ENCODE results near the gene PEAK3. TPM values are rescaled to one million over a fixed set of nuclear protein-coding genes. Genes with fewer than 3 reads are reported as not detected.
A peak's percentile ranks its signal among the peaks of the same experiment; 100 is the strongest.

PEAK3 gene
- total RNA-seq, 2 donors from 2014 or later, result 1.5 to 1.9 TPM

- H3K9me3 ChIP-seq, result no peaks in the 10 kb centered on the region
- TF ChIP-seq, protein P1, sequence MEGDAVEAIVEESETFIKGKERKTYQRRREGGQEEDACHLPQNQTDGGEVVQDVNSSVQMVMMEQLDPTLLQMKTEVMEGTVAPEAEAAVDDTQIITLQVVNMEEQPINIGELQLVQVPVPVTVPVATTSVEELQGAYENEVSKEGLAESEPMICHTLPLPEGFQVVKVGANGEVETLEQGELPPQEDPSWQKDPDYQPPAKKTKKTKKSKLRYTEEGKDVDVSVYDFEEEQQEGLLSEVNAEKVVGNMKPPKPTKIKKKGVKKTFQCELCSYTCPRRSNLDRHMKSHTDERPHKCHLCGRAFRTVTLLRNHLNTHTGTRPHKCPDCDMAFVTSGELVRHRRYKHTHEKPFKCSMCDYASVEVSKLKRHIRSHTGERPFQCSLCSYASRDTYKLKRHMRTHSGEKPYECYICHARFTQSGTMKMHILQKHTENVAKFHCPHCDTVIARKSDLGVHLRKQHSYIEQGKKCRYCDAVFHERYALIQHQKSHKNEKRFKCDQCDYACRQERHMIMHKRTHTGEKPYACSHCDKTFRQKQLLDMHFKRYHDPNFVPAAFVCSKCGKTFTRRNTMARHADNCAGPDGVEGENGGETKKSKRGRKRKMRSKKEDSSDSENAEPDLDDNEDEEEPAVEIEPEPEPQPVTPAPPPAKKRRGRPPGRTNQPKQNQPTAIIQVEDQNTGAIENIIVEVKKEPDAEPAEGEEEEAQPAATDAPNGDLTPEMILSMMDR (IDR thresholded peaks at IDR 0.05), result no peak
- peak overlapping the region; percentile 99 to 100 for H3K27ac ChIP-seq
- peak; percentile 98 for DNase-seq (ENCODE audit: low spot score)
- peak overlapping the region; percentile 79 to 100 for H3K4me3 ChIP-seq
- H3K27me3 ChIP-seq, result no peaks in the 10 kb centered on the region
- H3K4me1 ChIP-seq, result peaks cover 0 to 52% of the 10 kb centered on the region in 2 donors
- H3K36me3 ChIP-seq, result peaks cover 31% of the 10 kb centered on the region
These were observed 12.5 kb downstream of the PEAK3 start for GRCh38 chr19:2269244-2270156.

DNA sequence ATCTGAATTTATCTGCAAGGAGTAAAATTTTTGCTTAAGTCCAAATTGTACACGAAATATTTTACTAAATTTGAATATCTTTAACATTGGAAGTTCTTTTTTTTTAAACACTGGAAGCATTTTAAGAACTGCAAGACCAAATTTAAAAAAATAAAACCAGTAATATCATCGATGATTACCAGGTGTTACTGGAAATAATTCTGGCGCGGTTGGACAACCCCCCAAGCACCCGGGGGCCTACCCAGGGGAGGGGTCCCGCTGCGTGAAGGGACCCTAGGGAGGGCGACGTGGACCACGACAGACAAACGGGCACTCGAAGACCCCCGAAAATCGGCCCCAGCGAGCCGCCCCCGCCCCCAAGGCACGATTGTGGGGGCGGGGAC lies 13.1 kb downstream of the PEAK3 start:
- Histone ChIP-seq H3K27ac (peak overlapping the region; percentile 77 to 99), H3K4me1 (peaks cover 0 to 45% of the 10 kb centered on the region in 2 donors)

DNA sequence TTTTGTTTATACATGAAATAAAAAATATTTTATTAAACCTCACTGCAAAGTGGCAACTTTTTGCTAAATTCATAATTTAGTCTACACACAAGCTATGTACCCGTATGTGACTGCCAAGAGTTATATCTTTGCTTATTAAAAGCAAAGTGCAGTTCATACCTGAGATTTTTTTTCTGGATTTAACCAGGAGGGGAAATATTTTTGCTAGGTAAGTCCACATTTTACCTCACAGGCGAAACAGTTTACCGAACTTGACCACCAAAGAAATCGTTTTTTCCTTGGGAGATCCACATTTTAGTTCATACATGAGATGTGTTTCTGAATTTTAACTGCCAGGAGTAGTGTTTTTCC lies 13.5 kb downstream of the PEAK3 start:
- Histone ChIP-seq H3K4me1 (peaks cover 0 to 41% of the 10 kb centered on the region in 2 donors), H3K9me3 (no peaks in the 10 kb centered on the region), H3K27me3 (no peaks in the 10 kb centered on the region), H3K27ac (no peak overlapping the region), H3K4me3 (peak overlapping the region in 1 of 2 donors; percentile 100), H3K36me3 (peaks cover 30% of the 10 kb centered on the region)
- TF ChIP-seq, protein P1 (IDR thresholded peaks at IDR 0.05), result no peak
- no peak for DNase-seq (ENCODE audit: low spot score)

More for the DNA sequence above, 13.1 kb downstream of the PEAK3 start:
- TF ChIP-seq, protein P1 (IDR thresholded peaks at IDR 0.05), result no peak
- peak overlapping the region; percentile 79 to 100 for H3K4me3 ChIP-seq
- H3K36me3 ChIP-seq, result peaks cover 31% of the 10 kb centered on the region
- no peaks in the 10 kb centered on the region for H3K27me3 ChIP-seq
- no peak for DNase-seq (ENCODE audit: low spot score)
- H3K9me3 ChIP-seq, result no peaks in the 10 kb centered on the region

DNA sequence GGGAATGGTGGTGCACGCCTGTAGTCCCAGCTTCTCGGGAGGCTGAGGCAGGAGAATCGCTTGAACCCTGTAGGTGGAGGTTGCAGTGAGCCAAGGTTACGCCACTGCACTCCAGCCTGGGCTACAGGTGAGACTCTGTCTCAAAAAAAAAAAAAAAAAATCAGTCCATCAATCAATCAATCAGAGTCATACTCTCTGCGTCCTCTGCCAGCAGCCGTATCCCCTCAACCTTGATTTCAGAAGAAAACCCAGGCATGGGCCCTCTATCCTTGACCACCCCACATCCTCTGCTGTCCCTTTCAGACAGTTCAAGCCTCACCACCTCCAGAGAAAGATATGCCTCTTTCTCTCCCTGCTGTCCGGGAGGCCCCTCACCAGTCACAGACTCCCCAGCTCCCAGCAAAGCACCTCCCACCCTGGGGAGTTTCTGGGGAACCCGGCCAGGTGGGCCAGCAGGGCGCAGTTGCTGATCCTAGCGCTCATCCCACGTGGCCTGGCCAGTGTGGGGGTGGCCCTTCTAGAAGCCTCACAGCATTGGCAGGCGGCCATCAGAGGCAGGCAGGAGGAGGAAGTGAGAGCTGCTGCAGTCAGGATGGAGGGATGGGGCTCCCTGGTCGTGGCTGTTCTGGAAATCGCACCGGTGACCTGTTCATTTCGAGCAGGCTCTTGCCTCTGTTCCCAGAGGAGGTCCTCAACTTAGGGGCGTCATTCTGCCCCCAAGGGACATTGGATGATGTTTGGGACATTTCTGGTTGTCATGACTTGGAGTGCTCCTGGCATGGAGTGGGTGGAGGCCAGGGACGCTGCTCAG lies 15.6 kb downstream of the PEAK3 start:
- TF ChIP-seq, protein P1 (IDR thresholded peaks at IDR 0.05), result no peak
- Histone ChIP-seq H3K27ac (peak overlapping the region; percentile 14 to 48), H3K4me1 (peaks cover 0 to 21% of the 10 kb centered on the region in 2 donors), H3K27me3 (no peaks in the 10 kb centered on the region), H3K36me3 (peaks cover 9% of the 10 kb centered on the region), H3K9me3 (no peaks in the 10 kb centered on the region), H3K4me3 (no peak overlapping the region)
- DNase-seq (ENCODE audit: low spot score), result peak; percentile 87

- H3K4me3 ChIP-seq, result no peak overlapping the region
- no peaks in the 10 kb centered on the region for H3K9me3 ChIP-seq
- H3K36me3 ChIP-seq, result no peaks in the 10 kb centered on the region
- H3K4me1 ChIP-seq, result peaks cover 0 to 4% of the 10 kb centered on the region in 2 donors
- H3K27ac ChIP-seq, result no peak overlapping the region
- no peak for DNase-seq (ENCODE audit: low spot score)
- TF ChIP-seq, protein P1 (IDR thresholded peaks at IDR 0.05), result peak; percentile 10 to 60
- H3K27me3 ChIP-seq, result no peaks in the 10 kb centered on the region
These were observed 20.4 kb downstream of the PEAK3 start for GRCh38 chr19:2261438-2262172.

Data from right atrium auricular region (tissue), 2 donors.